Body of pancreas (tissue), 4 donors: ENCODE measurements around the gene RHOD. TPM values are rescaled to one million over a fixed set of nuclear protein-coding genes. Genes with fewer than 3 reads are reported as not detected.

Experiments used
- ATAC-seq: fragments of 150-250 bp; one replicate; pipeline ENCODE4 v1.9.1; 2016
- DNase-seq, 4 donors: peaks; one replicate each; pipeline ENCODE4 v3.0.0-alpha.2; 2019
- H3K27ac ChIP-seq, 4 donors: fragments of 200-600 bp; sonication (generic); 1 replicate in 3 of 4; 2 replicates in 1 of 4; pipeline versions ENCODE4 v1.5.1 to v1.6.1; 2016 to 2019; ENCODE audit warnings: mild to moderate bottlenecking in 1 of 4, mixed read lengths in 1 of 4, moderate library complexity in 1 of 4
- H3K27me3 ChIP-seq, 2 donors: fragments of 200-600 bp; sonication (generic); one replicate each; pipeline ENCODE4 v1.6.0; 2016; ENCODE audit warnings: mild to moderate bottlenecking in 1 of 2
- H3K36me3 ChIP-seq, 2 donors: fragments of 200-600 bp; sonication (generic); replicated peaks in 1 of 2; 2 replicates each; pipeline ENCODE4 v1.5.1; 2016; ENCODE audit warnings: low read depth in 2 of 2; ENCODE audit not compliant: insufficient read depth in 1 of 2
- H3K4me1 ChIP-seq: fragments of 200-600 bp; sonication (generic); one replicate; pipeline ENCODE4 v1.6.0; 2016
- H3K4me3 ChIP-seq, 2 donors: fragments of 200-600 bp; sonication (generic); 1 replicate in 1 of 2; 2 replicates in 1 of 2; pipeline ENCODE4 v1.5.1; 2016 to 2019
- H3K9me3 ChIP-seq, 3 donors: fragments of 200-600 bp; sonication (generic); 1 replicate in 2 of 3; 2 replicates in 1 of 3; pipeline ENCODE4 v1.5.1; 2016
- CTCF ChIP-seq, 7 experiments: fragments of 450-650 bp in 4 of 7; fragments of 200-600 bp in 3 of 7; sonication (generic) in 3 of 7; IDR thresholded peaks; one replicate each; pipeline ENCODE4 v1.5.1; 2016 to 2019; ENCODE audit warnings: antibody characterized with exemption in 7 of 7
- POLR2A ChIP-seq, 3 donors: fragments of 450-650 bp; IDR thresholded peaks; one replicate each; pipeline ENCODE4 v1.6.1; 2016; ENCODE audit warnings: antibody characterized with exemption in 3 of 3, mild to moderate bottlenecking in 2 of 3
- WGBS, 2 donors: methylation state at CpG; one replicate each; pipeline ENCODE4 v1.1.5; 2017; 5-methylcytosine and 5-hydroxymethylcytosine counted together
- intact Hi-C: fragments of 100-400 bp; cut with DNase I; formaldehyde crosslinking; loops from one replicate; pipeline ENCODE4 v1.15.1; 2023
- total RNA-seq, 2 donors: library from RNA; depleted of rRNA; stranded (reverse); fragments of >200 nt; gene quantifications; one replicate each; pipeline ENCODE4 v1.1.0, GENCODE V29; 2016

Gene RHOD
- total RNA-seq, 2 donors from 2014 or later, result 19.1 to 33.5 TPM

GRCh38 chr11:67054836-67055523 lies 1.7 kb upstream of the RHOD start:
- peak in 2 of 3 donors; percentile 39 to 52 for TF ChIP-seq POLR2A (IDR thresholded peaks at IDR 0.05)
- TF ChIP-seq CTCF (IDR thresholded peaks at IDR 0.05), result no peak
- no peaks in the 10 kb centered on the region for H3K9me3 ChIP-seq
- no peaks in the 10 kb centered on the region for H3K36me3 ChIP-seq
- 36 to 44% methylated on average over 6 to 10 of the region's 10 CpGs for WGBS, 2 donors
- peak overlapping the region; percentile 68 to 94 (median 84) for H3K27ac ChIP-seq
- ATAC-seq, result peak; percentile 86
- peak; percentile 89 to 95 (median 92) for DNase-seq
- intact Hi-C loops, result no loop called here
- no peak overlapping the region for H3K4me3 ChIP-seq
- no peaks in the 10 kb centered on the region for H3K27me3 ChIP-seq
- H3K4me1 ChIP-seq, result peaks cover 47% of the 10 kb centered on the region

- intact Hi-C loops, result no loop called here
- Histone ChIP-seq H3K27ac (peak overlapping the region; percentile 68 to 94 (median 84)), H3K4me3 (no peak overlapping the region), H3K9me3 (no peaks in the 10 kb centered on the region), H3K27me3 (no peaks in the 10 kb centered on the region), H3K4me1 (peaks cover 47% of the 10 kb centered on the region), H3K36me3 (no peaks in the 10 kb centered on the region)
- WGBS, 2 donors, result 9 to 12% methylated on average over 14 to 17 of the region's 17 CpGs
- ATAC-seq (no peak), DNase-seq (peak; percentile 34 to 53 (median 42))
- TF ChIP-seq POLR2A (IDR thresholded peaks at IDR 0.05) (no peak), CTCF (IDR thresholded peaks at IDR 0.05) (no peak)
These were observed 835 bp upstream of the RHOD start for GRCh38 chr11:67055812-67056211.

GRCh38 chr11:67057205-67057672 lies 592 bp downstream of the RHOD start:
- WGBS, 2 donors, result 17 to 60% methylated on average over 2 to 10 of the region's 10 CpGs
- Histone ChIP-seq H3K9me3 (no peaks in the 10 kb centered on the region), H3K4me1 (peaks cover 47% of the 10 kb centered on the region), H3K4me3 (peak overlapping the region in 1 of 2 donors; percentile 42), H3K36me3 (no peaks in the 10 kb centered on the region), H3K27me3 (no peaks in the 10 kb centered on the region), H3K27ac (peak overlapping the region; percentile 68 to 94 (median 84))
- TF ChIP-seq CTCF (IDR thresholded peaks at IDR 0.05) (no peak), POLR2A (IDR thresholded peaks at IDR 0.05) (no peak)
- ATAC-seq, result peak; percentile 10
- DNase-seq, result peak; percentile 56 to 80 (median 71)
- intact Hi-C loops, result no loop called here

- Histone ChIP-seq H3K27me3 (no peaks in the 10 kb centered on the region), H3K27ac (no peak overlapping the region), H3K9me3 (no peaks in the 10 kb centered on the region), H3K36me3 (no peaks in the 10 kb centered on the region), H3K4me3 (no peak overlapping the region), H3K4me1 (peaks cover 42% of the 10 kb centered on the region)
- intact Hi-C loops, result no loop called here
- TF ChIP-seq CTCF (IDR thresholded peaks at IDR 0.05), result no peak
- no peak for TF ChIP-seq POLR2A (IDR thresholded peaks at IDR 0.05)
- ATAC-seq, result no peak
- no peak for DNase-seq
- 74 to 85% methylated on average over 8 of the region's 8 CpGs for WGBS, 2 donors
These were observed 1.9 kb downstream of the RHOD start for GRCh38 chr11:67058506-67058905.

GRCh38 chr11:67059671-67060070 lies 3.0 kb downstream of the RHOD start:
- H3K36me3 ChIP-seq, result no peaks in the 10 kb centered on the region
- DNase-seq, result no peak
- WGBS, 2 donors, result 92 to 93% methylated on average over 3 of the region's 3 CpGs
- H3K4me3 ChIP-seq, result no peak overlapping the region
- peaks cover 31% of the 10 kb centered on the region for H3K4me1 ChIP-seq
- H3K27me3 ChIP-seq, result no peaks in the 10 kb centered on the region
- intact Hi-C loops, result no loop called here
- no peaks in the 10 kb centered on the region for H3K9me3 ChIP-seq
- TF ChIP-seq POLR2A (IDR thresholded peaks at IDR 0.05) (no peak), CTCF (IDR thresholded peaks at IDR 0.05) (no peak)
- no peak for ATAC-seq
- no peak overlapping the region for H3K27ac ChIP-seq
